Measurements from ENCODE around the gene DTX1. TPM values are rescaled to one million over a fixed set of nuclear protein-coding genes. Genes with fewer than 3 reads are reported as not detected.

Gene DTX1
- total and polyA plus RNA-seq, 8 donors = 0.43 to 6.2 (median 1.9) TPM

- Histone ChIP-seq H3K4me3 (no peak overlapping the region), H3K9me3 (peaks cover 0 to 9% (median 7%) of the 10 kb centered on the region in 4 donors)
Observed at GRCh38 chr12:113142173-113142885, 85.8 kb downstream of the DTX1 start.

GRCh38 chr12:113142886-113143332, 86.4 kb downstream of the DTX1 start:
- Histone ChIP-seq H3K27ac (peak overlapping the region; percentile 60 to 74 (median 65)), H3K36me3 (no peaks in the 10 kb centered on the region), H3K4me3 (no peak overlapping the region), H3K4me1 (peaks cover 0 to 19% (median 8%) of the 10 kb centered on the region in 4 donors), H3K27me3 (peaks cover 0 to 9% (median 0%) of the 10 kb centered on the region in 3 donors), H3K9me3 (peaks cover 0 to 12% (median 8%) of the 10 kb centered on the region in 4 donors)
- TF ChIP-seq CTCF (IDR thresholded peaks at IDR 0.05) (no peak), EP300 (IDR thresholded peaks at IDR 0.05) (no peak), POLR2A (IDR thresholded peaks at IDR 0.05) (no peak), POLR2AphosphoS5 (IDR thresholded peaks at IDR 0.05) (no peak)
- peak in 1 of 2 donors; percentile 1 for DNase-seq
- WGBS, 5 donors = 43 to 69% (median 54%) methylated on average over 4 to 5 of the region's 5 CpGs
- intact Hi-C loops (cut with DNase I; ENCODE audit: low total_unique reads) = no loop called here

More at GRCh38 chr12:113142173-113142885, 85.8 kb downstream of the DTX1 start:
- peak; percentile 68 to 73 for DNase-seq
- Histone ChIP-seq H3K36me3 (no peaks in the 10 kb centered on the region), H3K27ac (peak overlapping the region; percentile 60 to 74 (median 65)), H3K27me3 (peaks cover 0 to 11% (median 0%) of the 10 kb centered on the region in 3 donors), H3K4me1 (peaks cover 0 to 19% (median 8%) of the 10 kb centered on the region in 4 donors)
- intact Hi-C loops (cut with DNase I; ENCODE audit: low total_unique reads) = no loop called here
- 23 to 41% (median 29%) methylated on average over 17 of the region's 17 CpGs for WGBS, 5 donors
- TF ChIP-seq POLR2AphosphoS5 (IDR thresholded peaks at IDR 0.05) (peak in 2 of 3 donors; percentile 20 to 29), EP300 (IDR thresholded peaks at IDR 0.05) (no peak), POLR2A (IDR thresholded peaks at IDR 0.05) (no peak), CTCF (IDR thresholded peaks at IDR 0.05) (no peak)

GRCh38 chr12:113143959-113144358, 87.4 kb downstream of the DTX1 start:
- WGBS, 5 donors = 89 to 93% (median 92%) methylated on average over 8 of the region's 8 CpGs
- Histone ChIP-seq H3K9me3 (peaks cover 0 to 12% (median 8%) of the 10 kb centered on the region in 4 donors), H3K4me1 (peaks cover 0 to 21% (median 10%) of the 10 kb centered on the region in 4 donors), H3K27ac (no peak overlapping the region), H3K4me3 (no peak overlapping the region), H3K27me3 (peaks cover 0 to 17% (median 0%) of the 10 kb centered on the region in 3 donors), H3K36me3 (no peaks in the 10 kb centered on the region)
- no peak for DNase-seq
- intact Hi-C loops (cut with DNase I; ENCODE audit: low total_unique reads) = no loop called here
- TF ChIP-seq EP300 (IDR thresholded peaks at IDR 0.05) = no peak
- TF ChIP-seq POLR2A (IDR thresholded peaks at IDR 0.05) = no peak
- TF ChIP-seq POLR2AphosphoS5 (IDR thresholded peaks at IDR 0.05) = no peak
- no peak for TF ChIP-seq CTCF (IDR thresholded peaks at IDR 0.05)

GRCh38 chr12:113144806-113145205, 88.3 kb downstream of the DTX1 start:
- Histone ChIP-seq H3K9me3 (peaks cover 0 to 12% (median 8%) of the 10 kb centered on the region in 4 donors), H3K27me3 (peaks cover 0 to 25% (median 0%) of the 10 kb centered on the region in 3 donors), H3K4me1 (peaks cover 7 to 30% (median 15%) of the 10 kb centered on the region in 4 donors), H3K27ac (no peak overlapping the region), H3K4me3 (no peak overlapping the region), H3K36me3 (no peaks in the 10 kb centered on the region)
- intact Hi-C loops (cut with DNase I; ENCODE audit: low total_unique reads) = no loop called here
- WGBS, 5 donors = 76 to 86% (median 79%) methylated on average over 5 of the region's 5 CpGs
- no peak for DNase-seq
- TF ChIP-seq CTCF (IDR thresholded peaks at IDR 0.05) (no peak), POLR2AphosphoS5 (IDR thresholded peaks at IDR 0.05) (no peak), EP300 (IDR thresholded peaks at IDR 0.05) (no peak), POLR2A (IDR thresholded peaks at IDR 0.05) (no peak)

Measured in stomach (tissue), 9 donors.